GM12864 (cell line): ENCODE data around the gene SNF8.

Experiments used
- DNase-seq: peaks from one replicate; pipeline ENCODE4 v3.0.0-alpha.2; 2011; ENCODE audit warnings: low read depth
- H3K4me3 ChIP-seq: 2 replicates; pipeline ENCODE4 v1.5.1; 2011; ENCODE audit warnings: mild to moderate bottlenecking, low read depth, low read length, control low read depth
- CTCF ChIP-seq: IDR thresholded peaks from 2 replicates; pipeline ENCODE4 v1.5.1; 2011; ENCODE audit warnings: low read depth, mild to moderate bottlenecking, moderate library complexity, low read length, control low read depth, inconsistent platforms; ENCODE audit errors: missing control alignments

Gene SNF8

GRCh38 chr17:48892940-48893645, 51.5 kb downstream of the SNF8 start:
- TF ChIP-seq CTCF, result no peak
- no peak for DNase-seq
- H3K4me3 ChIP-seq, result peak overlapping the region; percentile 92

GRCh38 chr17:48890086-48890485, 54.6 kb downstream of the SNF8 start:
- DNase-seq, result no peak
- no peak for TF ChIP-seq CTCF
- no peak overlapping the region for H3K4me3 ChIP-seq

- no peak for TF ChIP-seq CTCF
- no peak for DNase-seq
- H3K4me3 ChIP-seq, result no peak overlapping the region
Observed at GRCh38 chr17:48883171-48883570, 61.5 kb downstream of the SNF8 start.

GRCh38 chr17:48882272-48882671, 62.4 kb downstream of the SNF8 start:
- no peak for DNase-seq
- TF ChIP-seq CTCF, result no peak
- no peak overlapping the region for H3K4me3 ChIP-seq
